Memory B cell (primary cell): ENCODE data around the gene PARD3B.

Experiments used
- ATAC-seq: fragments of 150-1000 bp; cut with Tn5 transposase; 2 replicates; pipeline ENCODE4 v1.10.0; 2021; ENCODE audit warnings: low read depth, mild to moderate bottlenecking, moderate library complexity
- DNase-seq, 2 donors: peaks; one replicate each; pipeline ENCODE4 v3.0.0; 2022; ENCODE audit warnings: low spot score in 2 of 2
- H3K27ac Mint-ChIP-seq: one replicate; pipeline ENCODE4 v1.8.0; 2022; ENCODE audit warnings: mild to moderate bottlenecking, moderate library complexity, mixed read lengths
- H3K27me3 Mint-ChIP-seq: one replicate; pipeline ENCODE4 v1.8.0; 2022; ENCODE audit warnings: mixed read lengths
- H3K36me3 Mint-ChIP-seq: one replicate; pipeline ENCODE4 v1.8.0; 2022; ENCODE audit warnings: mild to moderate bottlenecking, mixed read lengths
- H3K4me1 Mint-ChIP-seq: one replicate; pipeline ENCODE4 v1.8.0; 2022; ENCODE audit warnings: mixed read lengths
- H3K4me3 Mint-ChIP-seq: one replicate; pipeline ENCODE4 v1.8.0; 2022; ENCODE audit warnings: mild to moderate bottlenecking, moderate library complexity, mixed read lengths
- H3K9me3 Mint-ChIP-seq: one replicate; pipeline ENCODE4 v1.8.0; 2022; ENCODE audit warnings: mixed read lengths

The PARD3B gene

DNA sequence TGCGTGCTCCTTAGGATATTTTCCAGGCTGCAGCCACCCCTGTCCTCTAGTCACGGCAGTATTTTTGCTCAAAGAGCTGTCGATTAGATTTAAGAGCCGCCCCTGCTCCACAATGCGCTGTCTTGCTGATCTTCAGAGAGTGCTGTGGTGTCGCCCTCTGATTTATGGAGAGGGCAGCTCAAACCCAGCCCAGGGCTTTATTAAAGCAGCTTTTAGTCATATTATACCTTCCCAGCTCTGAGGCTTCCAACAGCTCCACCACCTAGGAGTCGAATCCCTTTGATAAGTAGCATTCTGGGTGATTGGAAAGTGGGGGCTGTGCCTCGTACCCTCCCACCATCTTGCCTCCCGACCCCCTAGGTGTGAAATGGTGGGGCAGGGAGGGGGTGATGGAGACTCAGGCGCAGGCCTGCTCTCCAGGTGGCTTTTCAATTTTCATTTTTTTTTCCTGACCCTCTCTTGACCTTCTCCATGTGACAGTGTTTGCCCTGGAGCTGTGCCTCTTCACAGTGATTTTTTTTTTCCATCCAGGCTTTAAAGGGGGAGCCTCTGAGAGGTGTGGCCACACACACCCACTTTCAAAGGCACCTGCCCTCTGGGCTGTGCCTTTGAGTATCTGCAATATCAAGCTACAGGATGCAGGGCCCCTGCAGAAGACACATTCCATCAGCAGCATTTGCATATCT is 1084.0 kb downstream of the PARD3B start:
- Mint-ChIP-seq H3K27me3 (peaks cover 12% of the 10 kb centered on the region), H3K9me3 (no peaks in the 10 kb centered on the region), H3K36me3 (no peaks in the 10 kb centered on the region), H3K4me1 (no peaks in the 10 kb centered on the region), H3K27ac (no peak overlapping the region), H3K4me3 (no peak overlapping the region)
- DNase-seq (no peak), ATAC-seq (no peak)

DNA sequence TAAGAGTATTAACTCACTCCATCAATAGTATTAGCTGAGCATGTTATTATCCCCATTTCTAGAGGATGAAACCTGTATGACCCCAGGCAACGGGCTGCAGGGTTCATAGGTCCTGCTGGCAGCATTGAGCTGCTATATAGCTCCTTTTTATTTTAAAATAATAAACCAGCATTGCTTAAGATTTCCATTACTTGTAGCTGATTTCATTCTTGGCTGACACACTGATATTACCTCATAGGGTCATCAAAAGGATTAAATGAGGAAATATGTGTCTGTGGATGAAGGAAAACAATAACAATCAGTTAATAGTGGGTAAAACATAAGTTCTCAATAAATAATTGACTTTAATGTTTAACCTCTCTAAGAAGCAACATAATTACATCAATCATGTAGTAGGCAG is 1088.7 kb downstream of the PARD3B start:
- Mint-ChIP-seq H3K36me3 (no peaks in the 10 kb centered on the region), H3K27me3 (peaks cover 7% of the 10 kb centered on the region), H3K4me3 (no peak overlapping the region), H3K27ac (no peak overlapping the region), H3K4me1 (no peaks in the 10 kb centered on the region), H3K9me3 (no peaks in the 10 kb centered on the region)
- no peak for ATAC-seq
- no peak for DNase-seq

DNA sequence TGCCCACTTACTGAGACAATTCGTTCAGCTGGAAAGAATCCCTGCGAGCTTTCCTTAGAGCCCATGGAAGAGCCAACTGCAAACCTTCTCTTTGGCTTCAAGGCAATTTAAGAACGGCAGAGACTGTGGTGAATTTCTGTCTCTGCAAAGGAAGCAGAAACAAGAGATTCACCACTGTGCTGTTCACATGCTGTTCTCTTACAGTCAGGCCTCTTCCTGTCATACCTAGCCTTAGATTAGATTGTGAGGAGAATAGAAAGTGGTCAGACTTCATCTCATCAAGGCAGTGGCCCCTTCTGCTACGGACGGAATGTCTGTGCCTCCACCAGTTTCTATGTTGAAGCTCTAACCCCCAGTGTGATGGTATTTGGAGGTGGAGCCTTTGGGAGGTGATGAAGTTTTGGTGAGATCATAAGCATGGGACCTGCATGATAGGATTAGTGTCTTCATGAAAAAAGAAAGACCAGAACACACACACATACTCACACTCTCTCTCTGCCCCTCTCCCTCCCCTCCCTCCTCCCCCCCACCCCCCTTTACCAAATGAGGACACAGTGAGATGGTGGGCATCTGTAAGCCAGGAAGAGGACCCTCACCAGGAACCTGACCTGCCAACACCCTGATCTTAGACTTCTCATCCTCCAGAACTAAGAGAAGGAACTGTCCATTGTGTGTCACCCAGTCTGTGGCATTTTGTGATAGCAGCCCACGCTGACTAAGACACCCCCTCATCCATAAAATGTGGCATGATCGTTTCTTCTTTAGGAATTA is 1091.5 kb downstream of the PARD3B start:
- H3K9me3 Mint-ChIP-seq = peaks cover 4% of the 10 kb centered on the region

GRCh38 chr2:205637320-205637602 is 1092.0 kb downstream of the PARD3B start:
- DNase-seq (no peak), ATAC-seq (no peak)
- Mint-ChIP-seq H3K9me3 (peaks cover 4% of the 10 kb centered on the region), H3K36me3 (peaks cover 3% of the 10 kb centered on the region), H3K4me1 (no peaks in the 10 kb centered on the region), H3K27ac (no peak overlapping the region), H3K27me3 (peaks cover 11% of the 10 kb centered on the region), H3K4me3 (no peak overlapping the region)

More for the DNA sequence above, 1091.5 kb downstream of the PARD3B start:
- H3K27me3 Mint-ChIP-seq = peaks cover 8% of the 10 kb centered on the region
- no peak overlapping the region for H3K4me3 Mint-ChIP-seq
- ATAC-seq (no peak), DNase-seq (no peak)
- H3K4me1 Mint-ChIP-seq = no peaks in the 10 kb centered on the region
- H3K36me3 Mint-ChIP-seq = peaks cover 3% of the 10 kb centered on the region
- H3K27ac Mint-ChIP-seq = no peak overlapping the region

DNA sequence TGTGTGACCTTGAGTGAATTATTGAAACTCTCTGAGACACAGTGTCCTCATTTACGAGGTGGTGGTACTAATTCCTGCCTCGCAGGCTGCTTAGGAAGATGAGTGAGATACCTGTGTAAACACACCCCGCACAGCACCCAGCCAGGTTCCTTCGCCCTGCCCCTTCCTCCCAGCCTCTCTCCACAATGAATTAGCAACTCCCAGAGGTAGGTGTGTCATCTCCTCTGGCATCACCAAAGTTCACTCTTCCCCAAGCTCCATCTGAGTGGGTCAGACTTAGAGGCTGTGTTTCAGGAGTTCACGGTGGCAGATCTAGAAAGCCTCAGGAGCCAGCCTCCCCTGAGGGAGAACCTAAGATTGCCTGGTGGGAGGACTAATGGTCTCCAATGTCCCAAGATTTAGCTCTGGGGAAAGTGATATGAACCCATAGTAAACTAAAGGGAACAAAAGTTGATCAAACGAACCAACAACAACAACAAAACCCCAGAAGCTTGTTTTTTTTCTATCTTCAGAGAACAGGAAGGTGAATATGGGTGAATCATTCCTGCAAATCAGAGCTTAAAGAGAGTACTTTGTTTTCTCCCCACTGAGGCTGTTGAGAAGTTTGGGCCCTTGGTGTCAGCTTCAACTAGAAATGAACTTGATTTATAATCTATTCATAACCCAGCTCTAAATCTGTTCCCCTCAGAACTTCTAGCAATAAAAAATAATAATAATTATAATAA is 1092.7 kb downstream of the PARD3B start:
- Mint-ChIP-seq H3K9me3 (peaks cover 4% of the 10 kb centered on the region), H3K4me1 (no peaks in the 10 kb centered on the region), H3K27ac (no peak overlapping the region), H3K4me3 (no peak overlapping the region), H3K36me3 (peaks cover 3% of the 10 kb centered on the region), H3K27me3 (peaks cover 16% of the 10 kb centered on the region)
- ATAC-seq (no peak), DNase-seq (no peak)

DNA sequence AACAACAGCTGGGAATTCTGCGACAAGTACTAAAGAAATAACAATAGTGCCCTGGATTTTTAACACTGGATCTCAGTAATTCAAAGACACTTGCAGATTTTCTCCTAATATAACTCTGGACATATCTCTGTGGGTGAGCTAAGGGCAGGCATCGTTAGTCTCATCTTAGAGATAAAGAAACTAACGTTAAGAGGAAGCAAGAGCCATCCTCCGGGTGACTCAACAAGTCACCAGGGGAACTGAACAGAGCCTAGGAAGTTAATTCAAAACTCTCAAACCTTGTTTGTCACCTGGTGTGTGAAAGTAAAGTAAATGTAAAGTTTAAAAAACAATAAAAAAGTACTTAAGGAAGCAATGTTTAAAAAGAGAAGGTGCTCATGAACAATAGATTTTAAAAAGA is 1095.4 kb downstream of the PARD3B start:
- ATAC-seq (no peak), DNase-seq (no peak)
- Mint-ChIP-seq H3K36me3 (peaks cover 3% of the 10 kb centered on the region), H3K4me1 (no peaks in the 10 kb centered on the region), H3K4me3 (no peak overlapping the region), H3K9me3 (peaks cover 4% of the 10 kb centered on the region), H3K27me3 (peaks cover 21% of the 10 kb centered on the region), H3K27ac (no peak overlapping the region)

- H3K27me3 Mint-ChIP-seq = peaks cover 23% of the 10 kb centered on the region
- no peak for DNase-seq
- H3K9me3 Mint-ChIP-seq = peaks cover 4% of the 10 kb centered on the region
- no peak overlapping the region for H3K4me3 Mint-ChIP-seq
- no peak overlapping the region for H3K27ac Mint-ChIP-seq
- peaks cover 3% of the 10 kb centered on the region for H3K36me3 Mint-ChIP-seq
- ATAC-seq = no peak
- H3K4me1 Mint-ChIP-seq = peaks cover 7% of the 10 kb centered on the region
Observed at GRCh38 chr2:205642599-205643356, 1097.5 kb downstream of the PARD3B start.

DNA sequence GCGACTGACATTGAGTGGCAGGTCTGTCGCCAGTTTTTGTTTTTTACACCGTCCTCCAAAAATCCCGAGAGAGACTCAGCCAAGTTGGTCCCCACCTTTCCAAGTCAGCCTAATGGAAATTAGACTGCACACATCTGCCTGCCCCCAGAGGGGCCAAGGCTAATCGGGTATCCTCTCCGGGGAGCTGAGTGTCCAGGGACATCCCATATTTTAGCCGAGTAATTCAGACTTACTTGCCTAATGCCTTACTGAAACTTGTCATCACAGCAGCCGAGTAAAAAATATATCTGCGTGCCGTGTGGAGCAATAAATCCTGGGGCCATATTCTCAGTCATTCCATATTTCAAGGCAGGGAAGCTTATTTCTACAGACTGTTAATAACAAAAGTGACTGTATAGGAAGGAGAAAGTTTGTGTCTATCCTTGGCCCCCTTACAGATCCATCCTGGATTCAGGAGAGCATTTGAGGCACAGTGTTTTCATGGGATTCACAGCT is 1098.2 kb downstream of the PARD3B start:
- Mint-ChIP-seq H3K4me1 (peaks cover 7% of the 10 kb centered on the region), H3K4me3 (no peak overlapping the region), H3K27ac (no peak overlapping the region), H3K9me3 (peaks cover 4% of the 10 kb centered on the region), H3K36me3 (peaks cover 3% of the 10 kb centered on the region), H3K27me3 (peaks cover 27% of the 10 kb centered on the region)
- ATAC-seq = no peak
- no peak for DNase-seq

- H3K4me1 Mint-ChIP-seq = peaks cover 7% of the 10 kb centered on the region
- no peak for ATAC-seq
- H3K27ac Mint-ChIP-seq = no peak overlapping the region
Observed at GRCh38 chr2:205644018-205644417, 1098.7 kb downstream of the PARD3B start.

DNA sequence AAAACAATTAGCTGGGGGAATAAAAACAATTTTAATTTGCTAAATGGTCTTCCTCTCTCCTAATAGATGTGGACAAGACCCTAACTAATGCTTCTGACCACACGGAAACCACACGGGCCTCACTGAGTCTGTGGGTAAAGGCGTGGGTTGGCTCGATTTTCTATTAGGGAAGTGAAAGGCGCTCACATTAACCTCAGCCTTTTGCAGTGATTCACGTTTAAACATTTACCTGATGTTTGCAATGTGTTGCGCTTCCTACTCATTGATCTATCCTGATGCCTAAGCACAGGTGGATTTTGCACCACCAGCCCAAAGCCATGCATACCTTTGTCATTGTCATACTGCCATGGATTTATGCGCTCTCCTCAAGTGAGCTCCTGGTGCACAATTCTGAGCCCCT is 1101.4 kb downstream of the PARD3B start:
- DNase-seq (no peak), ATAC-seq (peak; percentile 86)
- Mint-ChIP-seq H3K4me1 (peaks cover 7% of the 10 kb centered on the region), H3K4me3 (no peak overlapping the region), H3K27me3 (peaks cover 31% of the 10 kb centered on the region), H3K27ac (no peak overlapping the region), H3K9me3 (no peaks in the 10 kb centered on the region), H3K36me3 (no peaks in the 10 kb centered on the region)

More at GRCh38 chr2:205644018-205644417, 1098.7 kb downstream of the PARD3B start:
- peaks cover 3% of the 10 kb centered on the region for H3K36me3 Mint-ChIP-seq
- H3K27me3 Mint-ChIP-seq = peaks cover 29% of the 10 kb centered on the region
- no peak overlapping the region for H3K4me3 Mint-ChIP-seq
- DNase-seq = no peak
- H3K9me3 Mint-ChIP-seq = peaks cover 4% of the 10 kb centered on the region

- DNase-seq = no peak
- Mint-ChIP-seq H3K4me1 (peaks cover 7% of the 10 kb centered on the region), H3K4me3 (no peak overlapping the region), H3K27ac (no peak overlapping the region), H3K27me3 (peaks cover 14% of the 10 kb centered on the region), H3K36me3 (no peaks in the 10 kb centered on the region), H3K9me3 (no peaks in the 10 kb centered on the region)
- ATAC-seq = no peak
Observed at GRCh38 chr2:205650450-205650849, 1105.2 kb downstream of the PARD3B start.

GRCh38 chr2:205650931-205651330 is 1105.7 kb downstream of the PARD3B start:
- no peaks in the 10 kb centered on the region for H3K36me3 Mint-ChIP-seq
- no peak overlapping the region for H3K4me3 Mint-ChIP-seq
- no peak for DNase-seq
- peaks cover 16% of the 10 kb centered on the region for H3K27me3 Mint-ChIP-seq
- no peak overlapping the region for H3K27ac Mint-ChIP-seq
- no peak for ATAC-seq
- H3K9me3 Mint-ChIP-seq = no peaks in the 10 kb centered on the region
- peaks cover 7% of the 10 kb centered on the region for H3K4me1 Mint-ChIP-seq

DNA sequence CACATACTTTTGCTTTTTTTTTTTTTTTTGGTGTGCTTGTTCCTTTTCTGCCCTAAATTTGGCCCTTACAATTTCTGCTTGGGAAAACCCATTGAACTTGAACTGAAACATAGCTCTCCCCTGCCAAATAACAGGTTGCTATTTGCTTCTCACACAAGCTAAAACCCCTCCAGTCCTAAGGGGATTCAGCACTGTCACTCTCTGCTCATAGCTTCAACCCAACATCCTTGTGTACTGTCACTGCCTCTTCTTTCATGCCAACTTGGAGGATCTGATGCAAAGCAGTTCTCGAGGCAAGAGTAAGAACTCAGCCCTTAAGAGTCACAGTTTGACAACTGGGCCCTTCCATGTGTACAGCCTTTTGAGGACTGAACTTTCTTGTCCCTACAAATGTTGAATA is 1106.4 kb downstream of the PARD3B start:
- Mint-ChIP-seq H3K36me3 (no peaks in the 10 kb centered on the region), H3K27me3 (peaks cover 16% of the 10 kb centered on the region), H3K27ac (no peak overlapping the region), H3K9me3 (no peaks in the 10 kb centered on the region), H3K4me1 (peaks cover 2% of the 10 kb centered on the region), H3K4me3 (no peak overlapping the region)
- no peak for ATAC-seq
- no peak for DNase-seq
